Measurements from ENCODE around the gene SGCA.

Gene SGCA

GRCh38 chr17:50134206-50135110 lies 31.3 kb upstream of the SGCA start:
- no peak for DNase-seq

GRCh38 chr17:50135316-50136095 lies 30.3 kb upstream of the SGCA start:
- DNase-seq = no peak

- DNase-seq = no peak
These were observed 29.6 kb upstream of the SGCA start for GRCh38 chr17:50136096-50136687.

GRCh38 chr17:50137042-50137441 lies 28.8 kb upstream of the SGCA start:
- no peak for DNase-seq

GRCh38 chr17:50139185-50139783 lies 26.5 kb upstream of the SGCA start:
- no peak for DNase-seq

GRCh38 chr17:50139950-50140885 lies 25.6 kb upstream of the SGCA start:
- no peak for DNase-seq

- DNase-seq = no peak
These were observed 24.6 kb upstream of the SGCA start for GRCh38 chr17:50141026-50141744.

GRCh38 chr17:50141745-50142110 lies 24.1 kb upstream of the SGCA start:
- DNase-seq = no peak

- DNase-seq = no peak
These were observed 22.2 kb upstream of the SGCA start for GRCh38 chr17:50143461-50144176.

GRCh38 chr17:50144355-50144754 lies 21.4 kb upstream of the SGCA start:
- DNase-seq = no peak

- no peak for DNase-seq
These were observed 20.8 kb upstream of the SGCA start for GRCh38 chr17:50144845-50145531.

- DNase-seq = no peak
These were observed 20.1 kb upstream of the SGCA start for GRCh38 chr17:50145532-50146229.

GRCh38 chr17:50146230-50146926 lies 19.4 kb upstream of the SGCA start:
- no peak for DNase-seq

- no peak for DNase-seq
These were observed 18.7 kb upstream of the SGCA start for GRCh38 chr17:50146927-50147665.

GRCh38 chr17:50147841-50148225 lies 18.0 kb upstream of the SGCA start:
- DNase-seq = no peak

- DNase-seq = no peak
These were observed 17.3 kb upstream of the SGCA start for GRCh38 chr17:50148226-50149090.

- DNase-seq = no peak
These were observed 16.8 kb upstream of the SGCA start for GRCh38 chr17:50149091-50149416.

Measured in cortex of kidney (tissue), 1 donor.